Panc1 (cell line): ENCODE data around the gene KMT2C. TPM values are rescaled to one million over a fixed set of nuclear protein-coding genes. Genes with fewer than 3 reads are reported as not detected.

ENCODE experiments used
- ATAC-seq: fragments of 200-7000 bp; cut with Tn5 transposase; 2 replicates; pipeline ENCODE4 v1.9.1; 2020; ENCODE audit warnings: mild to moderate bottlenecking, moderate library complexity
- BruUV-seq: library from RNA; stranded (reverse); fragments of 400-500 nt; replicated peaks from 2 replicates; lab custom pipeline; 2021; lab: Mats Ljungman, UMichigan
- CTCF ChIA-PET: fragments of 300-600 bp; sonication (Branson Sonifier 250); formaldehyde crosslinking; loops from one replicate; lab custom pipeline; 2022; ENCODE audit warnings: antibody characterized with exemption; lab: Charles Lee
- POLR2A ChIA-PET: fragments of 300-600 bp; sonication (Branson Sonifier 250); formaldehyde crosslinking; loops from one replicate; lab custom pipeline; 2022; ENCODE audit warnings: antibody characterized with exemption; lab: Charles Lee
- DNase-seq: peaks from one replicate; pipeline ENCODE4 v3.0.0-alpha.2; 2010; ENCODE audit warnings: low read depth, low spot score
- H3K27ac ChIP-seq: 2 replicates; pipeline ENCODE4 v1.5.1; 2011; ENCODE audit warnings: mild to moderate bottlenecking, low read length, inconsistent platforms
- H3K27me3 ChIP-seq: fragments of 200-500 bp; sonication (Bioruptor generic); 2 replicates; pipeline ENCODE4 v1.6.0; 2014; ENCODE audit warnings: low read length, inconsistent platforms; ENCODE audit not compliant: control insufficient read depth, insufficient read depth
- H3K36me3 ChIP-seq: fragments of 200-500 bp; sonication (Bioruptor generic); 2 replicates; pipeline ENCODE4 v1.5.1; 2014; ENCODE audit warnings: inconsistent platforms, mild to moderate bottlenecking, low read length, moderate library complexity; ENCODE audit not compliant: control insufficient read depth, insufficient read depth
- H3K4me1 ChIP-seq: 2 replicates; pipeline ENCODE4 v1.5.1; 2011; ENCODE audit warnings: inconsistent platforms, mild to moderate bottlenecking, low read length, moderate library complexity; ENCODE audit not compliant: control insufficient read depth, insufficient read depth
- H3K4me3 ChIP-seq, 2 experiments: 2 replicates each; pipeline ENCODE4 v1.5.1; 2011 to 2012; ENCODE audit warnings: low read depth in 2 of 2, low read length in 2 of 2, mild to moderate bottlenecking in 2 of 2, inconsistent platforms in 1 of 2, moderate library complexity in 1 of 2
- H3K9me3 ChIP-seq: fragments of 200-500 bp; sonication (Bioruptor generic); 2 replicates; pipeline ENCODE4 v1.5.1; 2014; ENCODE audit warnings: low read depth, mild to moderate bottlenecking, inconsistent platforms, low read length, moderate library complexity; ENCODE audit not compliant: control insufficient read depth, insufficient read depth
- POLR2AphosphoS5 ChIP-seq: IDR thresholded peaks from 2 replicates; pipeline ENCODE4 v1.6.1; 2012; ENCODE audit warnings: mild to moderate bottlenecking, low read depth, low read length, moderate library complexity
- SIN3A ChIP-seq: IDR thresholded peaks from 2 replicates; pipeline ENCODE4 v1.6.1; 2012; ENCODE audit warnings: low read depth, mild to moderate bottlenecking, low read length, moderate library complexity, borderline replicate concordance; ENCODE audit not compliant: insufficient read depth
- TCF7L2 ChIP-seq: IDR thresholded peaks from 2 replicates; pipeline ENCODE4 v1.6.1; 2011; ENCODE audit warnings: mild to moderate bottlenecking, low read depth, low read length, inconsistent platforms
- in situ Hi-C: cut with HindIII; loops from 2 replicates; pipeline ENCODE4 v1.10.0; 2016; ENCODE audit warnings: low sequenced_read_pairs, low pct_unique_long_range_greater_than_20kb
- intact Hi-C: fragments of 100-400 bp; cut with micrococcal nuclease; formaldehyde crosslinking; loops from one replicate; pipeline ENCODE4 v1.10.0; 2022; ENCODE audit not compliant: unreplicated experiment
- total RNA-seq: library from RNA; stranded (reverse); gene quantifications from one replicate; pipeline ENCODE4 v1.2.1, GENCODE V29; 2021; ENCODE audit not compliant: unreplicated experiment
- TF ChIP-seq, protein P1 (sequence below): fragments of 450-650 bp; IDR thresholded peaks from 2 replicates; pipeline ENCODE4 v1.5.1; 2017; ENCODE audit warnings: mild to moderate bottlenecking
- TF ChIP-seq, protein P2 (sequence below), 2 experiments: IDR thresholded peaks; 2 replicates each; pipeline ENCODE4 v1.6.1; 2011 to 2012; ENCODE audit warnings: low read depth in 2 of 2, control low read depth in 1 of 2, low read length in 1 of 2, mild to moderate bottlenecking in 1 of 2, moderate library complexity in 1 of 2; ENCODE audit not compliant: insufficient read depth in 1 of 2

KMT2C gene
- total RNA-seq, 1 experiment from 2014 or later: 42.5 TPM

DNA sequence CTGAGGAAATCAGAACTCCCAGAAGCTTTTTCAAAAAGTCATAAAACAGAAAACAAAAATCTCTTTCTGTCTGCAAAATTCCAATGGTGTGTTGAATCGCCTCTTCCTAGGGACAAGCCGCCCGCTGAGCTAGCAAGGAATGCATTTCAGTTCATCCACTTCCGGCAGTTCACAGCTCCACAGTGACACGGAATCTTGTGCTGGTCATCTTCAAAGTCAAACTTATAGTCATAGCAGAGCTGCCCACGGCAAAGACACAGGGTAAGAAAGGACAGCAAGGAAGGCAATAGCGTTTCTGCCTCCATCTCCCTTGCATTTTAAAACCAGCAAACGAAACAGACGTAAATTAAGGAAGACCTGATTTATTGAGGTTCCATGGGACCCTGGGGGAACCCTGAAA, 299.1 kb downstream of the KMT2C start:
- ATAC-seq: no peak
- DNase-seq: no peak
- no peaks in the 10 kb centered on the region for H3K4me1 ChIP-seq
- no TSS peak for BruUV-seq
- ChIA-PET POLR2A (no interaction called here), CTCF (no interaction called here)
- intact Hi-C loops (no loop called here), in situ Hi-C loops (no loop called here)
- no peaks in the 10 kb centered on the region for H3K9me3 ChIP-seq
- H3K27ac ChIP-seq: no peak overlapping the region
- peaks cover 8% of the 10 kb centered on the region for H3K36me3 ChIP-seq
- no peak overlapping the region for H3K4me3 ChIP-seq
- H3K27me3 ChIP-seq: no peaks in the 10 kb centered on the region
- TF ChIP-seq, protein P1, sequence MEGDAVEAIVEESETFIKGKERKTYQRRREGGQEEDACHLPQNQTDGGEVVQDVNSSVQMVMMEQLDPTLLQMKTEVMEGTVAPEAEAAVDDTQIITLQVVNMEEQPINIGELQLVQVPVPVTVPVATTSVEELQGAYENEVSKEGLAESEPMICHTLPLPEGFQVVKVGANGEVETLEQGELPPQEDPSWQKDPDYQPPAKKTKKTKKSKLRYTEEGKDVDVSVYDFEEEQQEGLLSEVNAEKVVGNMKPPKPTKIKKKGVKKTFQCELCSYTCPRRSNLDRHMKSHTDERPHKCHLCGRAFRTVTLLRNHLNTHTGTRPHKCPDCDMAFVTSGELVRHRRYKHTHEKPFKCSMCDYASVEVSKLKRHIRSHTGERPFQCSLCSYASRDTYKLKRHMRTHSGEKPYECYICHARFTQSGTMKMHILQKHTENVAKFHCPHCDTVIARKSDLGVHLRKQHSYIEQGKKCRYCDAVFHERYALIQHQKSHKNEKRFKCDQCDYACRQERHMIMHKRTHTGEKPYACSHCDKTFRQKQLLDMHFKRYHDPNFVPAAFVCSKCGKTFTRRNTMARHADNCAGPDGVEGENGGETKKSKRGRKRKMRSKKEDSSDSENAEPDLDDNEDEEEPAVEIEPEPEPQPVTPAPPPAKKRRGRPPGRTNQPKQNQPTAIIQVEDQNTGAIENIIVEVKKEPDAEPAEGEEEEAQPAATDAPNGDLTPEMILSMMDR: no peak
- TF ChIP-seq SIN3A (no peak), POLR2AphosphoS5 (no peak), TCF7L2 (no peak)
- TF ChIP-seq, protein P2, sequence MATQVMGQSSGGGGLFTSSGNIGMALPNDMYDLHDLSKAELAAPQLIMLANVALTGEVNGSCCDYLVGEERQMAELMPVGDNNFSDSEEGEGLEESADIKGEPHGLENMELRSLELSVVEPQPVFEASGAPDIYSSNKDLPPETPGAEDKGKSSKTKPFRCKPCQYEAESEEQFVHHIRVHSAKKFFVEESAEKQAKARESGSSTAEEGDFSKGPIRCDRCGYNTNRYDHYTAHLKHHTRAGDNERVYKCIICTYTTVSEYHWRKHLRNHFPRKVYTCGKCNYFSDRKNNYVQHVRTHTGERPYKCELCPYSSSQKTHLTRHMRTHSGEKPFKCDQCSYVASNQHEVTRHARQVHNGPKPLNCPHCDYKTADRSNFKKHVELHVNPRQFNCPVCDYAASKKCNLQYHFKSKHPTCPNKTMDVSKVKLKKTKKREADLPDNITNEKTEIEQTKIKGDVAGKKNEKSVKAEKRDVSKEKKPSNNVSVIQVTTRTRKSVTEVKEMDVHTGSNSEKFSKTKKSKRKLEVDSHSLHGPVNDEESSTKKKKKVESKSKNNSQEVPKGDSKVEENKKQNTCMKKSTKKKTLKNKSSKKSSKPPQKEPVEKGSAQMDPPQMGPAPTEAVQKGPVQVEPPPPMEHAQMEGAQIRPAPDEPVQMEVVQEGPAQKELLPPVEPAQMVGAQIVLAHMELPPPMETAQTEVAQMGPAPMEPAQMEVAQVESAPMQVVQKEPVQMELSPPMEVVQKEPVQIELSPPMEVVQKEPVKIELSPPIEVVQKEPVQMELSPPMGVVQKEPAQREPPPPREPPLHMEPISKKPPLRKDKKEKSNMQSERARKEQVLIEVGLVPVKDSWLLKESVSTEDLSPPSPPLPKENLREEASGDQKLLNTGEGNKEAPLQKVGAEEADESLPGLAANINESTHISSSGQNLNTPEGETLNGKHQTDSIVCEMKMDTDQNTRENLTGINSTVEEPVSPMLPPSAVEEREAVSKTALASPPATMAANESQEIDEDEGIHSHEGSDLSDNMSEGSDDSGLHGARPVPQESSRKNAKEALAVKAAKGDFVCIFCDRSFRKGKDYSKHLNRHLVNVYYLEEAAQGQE (IDR thresholded peaks at IDR 0.05; ENCODE audit: insufficient read depth in 1 of 2, low read depth in 2 of 2, low read length in 1 of 2): no peak

DNA sequence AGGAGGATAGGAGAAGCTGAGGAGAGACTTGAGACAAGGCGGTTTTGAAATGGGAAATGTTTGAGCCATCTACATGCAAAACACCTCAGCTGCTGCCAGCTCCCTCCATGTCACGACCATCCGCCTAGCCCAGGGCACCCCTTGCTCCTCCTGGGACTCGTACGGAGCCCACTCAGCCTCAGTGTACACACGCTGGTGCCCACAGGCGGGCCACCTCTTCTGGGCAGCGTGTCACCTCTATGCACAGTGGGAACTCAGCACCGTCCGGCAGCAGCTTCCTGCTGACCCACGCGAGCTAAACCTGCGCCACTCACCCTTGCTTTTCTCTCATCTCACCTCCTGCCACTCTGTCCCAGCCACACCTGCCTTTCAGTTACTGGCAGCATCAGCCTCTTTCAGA, 302.0 kb downstream of the KMT2C start:
- no peak for ATAC-seq

More for the DNA sequence above, 302.0 kb downstream of the KMT2C start:
- no peak overlapping the region for H3K4me3 ChIP-seq
- DNase-seq: no peak
- no peaks in the 10 kb centered on the region for H3K9me3 ChIP-seq
- no peaks in the 10 kb centered on the region for H3K4me1 ChIP-seq
- in situ Hi-C loops: no loop called here
- intact Hi-C loops: no loop called here
- POLR2A ChIA-PET: interaction anchor here (0.7 kb wide), 1 partner anchor 655 kb away, joined by 5 read pairs; no protein-coding TSS in a partner anchor
- no peaks in the 10 kb centered on the region for H3K27me3 ChIP-seq
- CTCF ChIA-PET: no interaction called here
- TF ChIP-seq POLR2AphosphoS5: no peak
- TF ChIP-seq, protein P1: no peak
- no peak for TF ChIP-seq SIN3A
- TF ChIP-seq, protein P2 (IDR thresholded peaks at IDR 0.05; ENCODE audit: insufficient read depth in 1 of 2, low read depth in 2 of 2, low read length in 1 of 2): no peak
- TF ChIP-seq TCF7L2: no peak
- H3K27ac ChIP-seq: no peak overlapping the region
- H3K36me3 ChIP-seq: peaks cover 4% of the 10 kb centered on the region; the same call in 1 of the 2 replicates
- no TSS peak for BruUV-seq
